ENCODE data around the gene SETD9. TPM values are rescaled to one million over a fixed set of nuclear protein-coding genes. Genes with fewer than 3 reads are reported as not detected.

SETD9 gene
- polyA plus RNA-seq, 1 donor, result 10.9 TPM

GRCh38 chr5:56938858-56939257, 29.5 kb downstream of the SETD9 start:
- no peak for DNase-seq (ENCODE audit: low read depth)

GRCh38 chr5:56941981-56942380, 32.6 kb downstream of the SETD9 start:
- DNase-seq (ENCODE audit: low read depth), result no peak

GRCh38 chr5:56947052-56947451, 37.7 kb downstream of the SETD9 start:
- no peak for DNase-seq (ENCODE audit: low read depth)

GRCh38 chr5:56950626-56951125, 41.3 kb downstream of the SETD9 start:
- DNase-seq (ENCODE audit: low read depth), result peak; percentile 77

- no peak for DNase-seq (ENCODE audit: low read depth)
Observed at GRCh38 chr5:56951126-56951945, 41.9 kb downstream of the SETD9 start.

GRCh38 chr5:56951946-56952691, 42.7 kb downstream of the SETD9 start, which contains the start of gene MIER3:
TSS of gene MIER3 (minus strand) at chr5:56952123. CDS start at chr5:56952102, 21 bp downstream.
- no peak for DNase-seq (ENCODE audit: low read depth)

GRCh38 chr5:56954262-56954661, 44.9 kb downstream of the SETD9 start:
- DNase-seq (ENCODE audit: low read depth), result no peak

- no peak for DNase-seq (ENCODE audit: low read depth)
Observed at GRCh38 chr5:56958595-56958994, 49.2 kb downstream of the SETD9 start.

GRCh38 chr5:56959326-56959725, 49.9 kb downstream of the SETD9 start:
- no peak for DNase-seq (ENCODE audit: low read depth)

- DNase-seq (ENCODE audit: low read depth), result no peak
Observed at GRCh38 chr5:56961746-56962145, 52.4 kb downstream of the SETD9 start.

- DNase-seq (ENCODE audit: low read depth), result no peak
Observed at GRCh38 chr5:56962286-56962685, 52.9 kb downstream of the SETD9 start.

GRCh38 chr5:56963246-56963645, 53.9 kb downstream of the SETD9 start:
- DNase-seq (ENCODE audit: low read depth), result no peak

GRCh38 chr5:56964173-56964572, 54.8 kb downstream of the SETD9 start:
- no peak for DNase-seq (ENCODE audit: low read depth)

Other genes with a start within 250 kb of the SETD9 start
- 11.0 TPM for gene MAP3K1, start 94.0 kb upstream of the SETD9 start, polyA plus RNA-seq (ENCODE audit: insufficient read length)
- gene MIER3, start 42.5 kb downstream of the SETD9 start, polyA plus RNA-seq (ENCODE audit: insufficient read length), result 20.3 TPM

Measured in forelimb muscle (tissue), 1 donor.